ENCODE data around the gene MLF2.

- TF ChIP-seq NPAS2 (CRISPR knock-in tag; IDR thresholded peaks at IDR 0.05; ENCODE audit: borderline replicate concordance) (no peak), ZBTB44 (CRISPR knock-in tag; IDR thresholded peaks at IDR 0.05) (no peak), ZBTB49 (CRISPR knock-in tag; IDR thresholded peaks at IDR 0.05; ENCODE audit: borderline replicate concordance) (no peak), CTCF (CRISPR knock-in tag; IDR thresholded peaks at IDR 0.05) (no peak), ATF3 (CRISPR knock-in tag; IDR thresholded peaks at IDR 0.05) (no peak), ZNF274 (CRISPR knock-in tag; IDR thresholded peaks at IDR 0.05) (no peak), TAF1 (CRISPR knock-in tag; IDR thresholded peaks at IDR 0.05) (no peak), USF2 (IDR thresholded peaks at IDR 0.05; ENCODE audit: low read depth, low read length) (no peak), USF2 (CRISPR knock-in tag; IDR thresholded peaks at IDR 0.05; ENCODE audit: borderline replicate concordance) (no peak), REL (CRISPR knock-in tag; conservative IDR thresholded peaks at IDR 0.05) (no peak), SIN3A (IDR thresholded peaks at IDR 0.05; ENCODE audit: borderline replicate concordance, low read depth, low read length) (no peak), NR2C2 (CRISPR knock-in tag; IDR thresholded peaks at IDR 0.05; ENCODE audit: borderline replicate concordance) (no peak), SALL2 (CRISPR knock-in tag; IDR thresholded peaks at IDR 0.05) (no peak), ZFYVE20 (CRISPR knock-in tag; IDR thresholded peaks at IDR 0.05; ENCODE audit: borderline replicate concordance, low read depth) (no peak), ZBTB46 (CRISPR knock-in tag; IDR thresholded peaks at IDR 0.05; ENCODE audit: borderline replicate concordance) (no peak)
Observed at GRCh38 chr12:6730169-6730568, 22.8 kb downstream of the MLF2 start.
